HG02678 (cell line): ENCODE data around the gene XBP1.
"Not testable (repeated sequence)": the region's sequence is repeated elsewhere in the genome, so short reads cannot be mapped to it uniquely, and the experiment has no call there.

Experiments used
- ATAC-seq: cut with Tn5 transposase; IDR thresholded peaks from one replicate; pipeline ENCODE4 v1.9.1; 2021; ENCODE audit warnings: mild to moderate bottlenecking, moderate library complexity; ENCODE audit not compliant: unreplicated experiment

The XBP1 gene

DNA sequence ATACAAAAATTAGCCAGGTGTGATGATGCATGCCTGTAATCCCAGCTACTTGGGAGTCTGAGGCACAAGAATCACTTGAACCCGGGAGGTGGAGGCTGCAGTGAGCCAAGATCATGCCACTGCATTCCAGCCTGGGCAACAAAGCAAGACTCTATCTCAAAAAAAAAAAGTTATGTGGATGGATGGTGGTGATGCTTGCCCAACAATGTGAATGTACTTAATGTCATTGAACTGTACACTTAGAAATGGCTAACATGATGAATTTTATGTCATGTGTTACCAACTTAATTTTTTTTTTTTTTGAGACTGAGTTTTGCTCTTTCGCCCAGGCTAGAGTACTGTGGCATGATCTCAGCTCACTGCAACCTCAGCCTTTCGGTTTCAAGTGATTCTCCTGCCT lies 45.9 kb downstream of the XBP1 start:
- not testable (repeated sequence) for ATAC-seq

DNA sequence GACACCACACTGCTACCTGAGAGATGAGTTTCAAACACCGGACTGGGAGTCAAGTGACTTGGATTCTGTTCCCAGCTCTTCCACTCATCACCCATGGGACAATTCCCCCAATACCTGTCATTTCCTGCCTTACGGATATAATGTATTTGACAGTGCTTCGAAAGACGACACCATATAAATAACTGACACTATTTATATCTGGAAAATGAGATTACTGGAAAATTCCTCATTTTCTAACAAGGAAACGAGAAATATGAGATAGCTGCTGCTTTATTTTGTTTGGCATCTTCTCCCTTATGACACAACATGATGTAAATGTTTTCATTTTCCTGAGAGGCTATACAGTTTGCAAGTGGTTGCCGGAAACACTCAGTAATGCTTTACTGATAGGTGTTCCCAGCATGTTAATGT lies 49.9 kb downstream of the XBP1 start:
- no peak for ATAC-seq
